GM18907 (cell line): ENCODE results near the gene OPRL1.

Experiments used
- ATAC-seq: cut with Tn5 transposase; IDR thresholded peaks from one replicate; pipeline ENCODE4 v1.9.1; 2021; ENCODE audit warnings: mild to moderate bottlenecking, moderate library complexity; ENCODE audit not compliant: unreplicated experiment

Gene OPRL1

GRCh38 chr20:64055893-64056638, 23.8 kb upstream of the OPRL1 start:
- ATAC-seq = no peak

DNA sequence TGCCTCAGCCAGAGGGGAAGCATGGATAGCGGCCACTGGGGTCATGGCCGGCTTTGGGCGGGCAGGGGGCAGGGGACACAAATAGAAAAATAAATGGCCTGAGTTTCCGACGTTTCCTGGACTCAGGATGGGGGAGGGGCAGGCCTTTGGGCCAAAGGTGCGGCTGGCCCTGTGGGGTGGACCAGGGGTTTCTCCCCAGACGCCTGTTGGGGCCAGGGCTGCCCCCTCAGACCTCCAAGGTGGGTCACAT, 23.3 kb upstream of the OPRL1 start:
- ATAC-seq = no peak

DNA sequence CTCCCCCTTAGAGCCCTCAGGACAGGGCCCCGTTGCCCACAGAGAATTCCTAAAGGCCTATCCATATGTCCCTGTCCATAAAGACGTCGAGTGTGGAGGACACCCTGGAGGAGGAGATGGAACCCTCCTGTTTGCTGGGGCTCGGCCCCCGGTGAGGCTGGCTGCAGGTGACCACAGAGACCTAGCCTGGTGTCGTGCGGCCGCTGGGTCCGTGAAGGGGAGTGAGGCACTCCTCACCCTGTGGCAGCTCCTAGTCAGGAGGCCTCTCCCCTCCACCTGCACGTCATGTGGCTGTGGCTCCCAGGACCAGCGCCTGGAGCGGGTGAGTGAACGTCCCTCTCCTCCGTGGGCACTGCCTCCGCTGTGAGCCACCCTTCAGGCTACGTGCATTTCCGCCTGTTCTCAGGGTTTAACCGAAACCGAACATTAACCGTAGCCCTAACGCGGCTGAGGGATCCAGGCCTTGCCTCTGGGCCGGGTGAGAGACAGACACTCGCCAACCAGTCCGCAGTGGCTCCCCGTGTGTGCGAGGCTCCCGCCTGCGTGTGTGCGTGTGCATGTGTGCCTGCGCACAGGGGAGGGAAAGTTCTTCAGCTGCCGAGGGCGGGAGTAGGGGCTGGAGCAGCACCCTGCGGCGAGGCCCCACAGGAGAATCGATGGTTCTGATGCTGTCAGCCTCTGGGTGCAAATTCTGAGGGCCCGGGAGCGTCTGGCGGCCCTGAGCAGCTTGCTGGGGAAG, 22.8 kb upstream of the OPRL1 start:
- ATAC-seq = no peak

- ATAC-seq = peak; percentile 44
These were observed 22.0 kb upstream of the OPRL1 start for GRCh38 chr20:64057628-64058498.

- no peak for ATAC-seq
These were observed 21.3 kb upstream of the OPRL1 start for GRCh38 chr20:64058536-64058935.

- no peak for ATAC-seq
These were observed 17.6 kb upstream of the OPRL1 start for GRCh38 chr20:64062276-64062595.

DNA sequence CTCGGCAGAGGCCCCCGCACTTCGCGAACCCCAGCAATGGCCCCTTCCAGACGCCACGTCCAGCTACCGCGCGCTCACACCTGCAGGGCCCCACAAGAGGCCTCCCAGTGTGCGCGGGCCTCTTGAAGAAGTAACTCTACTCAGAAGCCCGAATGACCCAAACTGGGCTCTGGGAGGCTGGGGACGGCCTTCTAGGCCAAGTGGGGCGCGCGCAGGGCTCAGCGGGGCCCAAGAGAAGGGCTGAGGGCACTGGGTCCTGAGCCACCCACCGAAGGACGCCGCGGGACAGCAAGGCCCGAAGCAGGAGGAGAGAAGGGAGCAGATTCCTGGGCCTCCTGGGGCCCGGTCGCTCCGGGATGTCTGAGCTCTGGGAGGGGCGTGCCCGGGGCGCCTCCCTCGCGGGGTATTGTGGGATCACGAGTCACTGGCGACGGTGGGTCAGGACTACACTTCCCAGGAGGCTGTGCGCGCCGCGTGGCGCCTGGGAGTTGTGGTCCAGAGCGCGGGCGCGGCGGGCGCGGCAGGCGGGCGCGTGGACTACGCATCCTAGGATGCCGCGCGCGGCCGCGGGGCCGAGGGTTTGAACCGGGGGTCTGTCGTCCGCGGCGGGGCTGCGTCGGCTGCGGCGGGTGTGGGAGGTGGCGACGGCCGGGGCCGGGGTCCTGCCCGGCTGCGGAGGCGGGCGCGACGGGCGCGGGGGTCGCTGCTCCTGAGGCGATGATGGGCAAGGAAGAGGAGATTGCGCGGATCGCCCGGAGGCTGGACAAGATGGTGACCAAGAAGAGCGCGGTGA, 17.1 kb upstream of the OPRL1 start, which contains the start of gene TCEA2:
TSS of gene TCEA2 (plus strand) at position 603 of the 793 bp plus-strand sequence. CDS start at position 718, 115 bp downstream.
- ATAC-seq = peak; percentile 78

DNA sequence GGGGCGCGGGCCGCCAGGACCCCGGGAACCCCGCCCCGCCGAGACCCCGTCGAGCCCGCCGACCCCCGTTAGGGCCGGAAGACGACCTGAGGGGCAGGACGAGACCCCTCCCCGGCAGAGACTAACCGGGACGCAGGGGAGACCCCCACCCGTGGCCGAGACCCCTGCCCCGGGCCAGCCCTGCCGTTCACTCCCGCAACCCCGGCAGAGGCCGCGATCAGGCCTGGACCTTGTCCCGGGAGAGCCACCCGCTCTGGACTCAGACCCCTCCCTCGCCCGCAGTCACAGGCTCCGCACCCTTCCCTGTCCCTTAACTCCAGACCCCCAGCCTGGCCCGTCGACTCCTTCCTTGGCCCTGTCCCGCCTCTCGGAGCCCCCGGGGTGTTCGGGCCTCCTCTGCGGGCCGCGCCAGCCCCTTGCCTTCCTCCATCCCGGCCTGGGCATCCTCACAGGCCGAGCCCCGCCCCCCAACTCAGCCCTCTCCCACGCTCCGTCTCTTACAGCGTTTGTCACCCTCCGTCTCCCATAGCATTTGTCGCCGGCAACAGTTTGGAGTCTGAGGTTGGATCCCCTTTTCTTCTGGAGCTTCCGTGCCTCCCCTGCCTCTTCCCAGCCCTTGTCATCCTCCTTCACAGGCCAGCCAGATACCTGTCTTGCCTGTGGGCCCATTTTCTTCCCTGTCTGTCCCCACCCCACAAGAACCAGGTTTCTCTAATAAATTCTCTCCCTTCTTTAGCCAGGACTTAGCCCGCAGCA, 16.3 kb upstream of the OPRL1 start:
- ATAC-seq = no peak

GRCh38 chr20:64064145-64064698, 15.7 kb upstream of the OPRL1 start:
- ATAC-seq = no peak

DNA sequence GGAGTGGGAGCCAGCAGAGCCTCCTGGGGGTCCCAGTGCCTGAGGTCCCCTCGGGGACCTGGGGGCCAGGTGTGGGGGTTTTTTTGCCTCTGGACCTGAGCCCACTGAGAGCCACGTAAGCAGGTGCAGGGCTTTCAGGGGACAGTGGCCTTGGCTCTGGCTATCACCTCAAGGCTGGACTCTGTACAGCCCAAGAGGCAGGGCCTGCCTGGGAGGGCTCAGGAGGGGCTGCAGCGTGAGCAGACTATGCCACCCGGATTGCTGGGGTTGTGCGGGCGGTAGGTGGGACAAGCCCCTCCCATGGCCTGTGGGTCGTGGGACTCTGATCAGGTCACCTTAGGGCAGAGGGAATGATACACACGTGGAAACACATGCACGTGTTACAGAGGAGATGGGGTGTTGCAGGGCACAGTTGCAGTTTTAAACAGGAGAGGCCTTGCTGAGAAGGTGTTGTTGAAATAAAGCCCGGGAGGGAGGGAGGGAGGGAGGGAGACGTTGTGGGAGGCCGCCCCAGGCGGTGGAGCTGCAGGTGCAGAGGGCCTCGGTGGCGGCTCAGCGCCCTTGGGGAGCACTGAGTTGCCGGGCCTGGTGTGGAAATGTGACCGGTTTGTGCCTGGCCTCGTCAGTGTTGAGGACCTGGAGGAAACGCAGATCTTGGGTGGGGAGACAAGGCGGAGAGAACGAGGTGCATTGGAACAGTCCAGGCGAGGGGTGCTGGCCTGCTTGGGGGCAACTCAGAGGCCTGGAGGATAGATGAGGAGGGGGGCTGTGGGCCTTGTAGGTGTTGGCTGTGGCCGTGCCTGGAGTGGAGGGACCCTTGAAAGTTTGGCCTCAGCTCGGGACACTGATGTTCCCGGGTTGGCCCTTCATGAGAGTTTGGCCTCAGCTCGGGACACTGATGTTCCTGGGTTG, 14.6 kb upstream of the OPRL1 start:
- ATAC-seq = no peak

DNA sequence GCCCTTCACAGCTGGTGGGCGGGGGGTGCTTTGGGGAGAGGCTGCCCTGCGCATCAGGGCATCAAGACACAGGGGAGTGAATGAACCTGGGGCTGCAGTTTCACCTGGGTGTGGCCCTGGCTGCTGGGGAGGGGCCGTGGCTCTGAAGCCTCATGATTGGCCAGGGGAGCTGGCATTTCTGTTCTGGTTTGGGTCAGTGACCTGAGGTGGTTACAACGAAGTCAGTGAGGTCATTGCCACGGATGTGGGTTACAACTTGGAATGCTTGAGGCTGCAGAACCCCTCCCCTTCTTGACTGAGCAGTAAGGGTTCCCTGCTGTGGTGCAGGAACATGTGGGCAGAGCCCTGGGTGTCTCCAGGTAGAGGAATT, 13.9 kb upstream of the OPRL1 start:
- peak; percentile 48 for ATAC-seq

DNA sequence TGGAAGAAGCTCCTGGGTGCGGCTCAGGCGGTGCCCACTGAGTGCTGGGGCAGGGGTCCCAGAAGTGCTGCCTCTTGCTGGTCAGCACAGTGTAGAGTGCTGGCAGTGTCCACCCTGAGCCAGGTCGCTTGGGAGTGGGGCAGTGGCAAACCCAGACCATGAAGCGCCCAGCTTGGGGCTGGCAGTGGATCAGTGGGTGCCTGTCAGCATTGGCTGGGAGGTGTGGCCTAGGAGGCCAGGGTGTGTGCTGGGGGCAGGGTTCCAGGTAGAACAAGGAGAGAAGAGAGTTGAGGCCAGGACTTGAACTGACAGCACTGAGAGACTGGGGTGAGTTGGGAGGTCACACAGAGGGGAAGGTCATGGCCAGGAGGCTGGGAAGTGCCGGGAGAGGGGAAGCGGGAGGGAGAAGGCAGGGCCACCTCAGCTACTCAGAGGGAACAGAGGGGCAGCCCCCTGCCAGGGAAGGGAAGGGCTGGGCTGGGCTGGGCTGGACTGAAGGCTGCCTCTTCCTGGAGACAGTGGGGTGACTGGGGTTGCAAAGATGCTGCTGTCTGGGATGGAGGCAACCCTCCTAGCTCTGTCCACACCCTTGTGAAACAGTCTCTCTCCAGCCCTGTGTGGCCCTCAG, 12.8 kb upstream of the OPRL1 start:
- no peak for ATAC-seq

DNA sequence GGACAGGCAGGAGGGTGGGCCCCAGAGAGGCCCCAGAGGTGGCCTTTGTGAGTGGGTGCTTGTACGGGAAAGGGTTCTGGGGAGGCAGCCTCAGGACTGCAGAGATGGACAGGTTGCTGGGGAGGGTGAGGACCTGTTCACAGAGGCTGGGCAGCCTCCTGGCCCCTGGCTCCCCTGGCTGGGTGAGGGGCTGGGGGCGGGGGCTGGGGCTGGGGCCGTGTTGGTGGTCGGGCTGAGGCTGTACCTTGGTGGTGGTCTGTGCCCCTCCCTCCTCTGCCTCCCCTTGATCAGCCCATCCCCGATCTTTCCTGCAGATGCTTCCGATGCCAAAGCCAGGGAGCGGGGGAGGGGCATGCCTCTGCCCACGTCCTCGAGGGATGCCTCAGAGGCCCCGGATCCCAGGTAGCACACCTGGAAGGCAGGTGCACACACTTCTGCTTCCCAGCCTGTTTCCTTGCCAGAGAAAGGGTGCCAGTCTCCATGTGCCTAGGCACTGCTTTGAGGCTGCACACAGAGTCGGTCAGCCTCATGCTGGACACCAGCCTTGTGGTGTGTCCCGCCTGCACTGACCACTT, 12.1 kb upstream of the OPRL1 start:
- ATAC-seq = no peak

GRCh38 chr20:64068386-64069208, 11.3 kb upstream of the OPRL1 start:
- no peak for ATAC-seq

DNA sequence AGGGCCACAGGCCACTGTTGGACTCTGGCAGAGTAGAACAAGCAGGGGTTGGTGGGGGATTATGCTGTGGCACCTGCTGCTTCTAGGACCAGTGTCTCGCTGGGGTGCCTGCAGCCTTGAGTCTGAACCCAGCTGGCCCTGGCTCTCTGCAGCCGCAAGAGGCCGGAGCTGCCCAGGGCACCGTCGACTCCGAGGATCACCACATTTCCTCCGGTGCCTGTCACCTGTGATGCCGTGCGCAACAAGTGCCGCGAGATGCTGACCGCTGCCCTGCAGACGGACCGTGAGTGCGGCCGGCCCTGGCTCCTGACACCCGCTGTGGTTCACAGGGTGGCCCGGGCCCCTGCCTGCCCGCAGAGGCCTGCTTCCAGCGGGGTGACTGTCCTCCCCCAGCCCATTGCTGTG, 10.7 kb upstream of the OPRL1 start:
- ATAC-seq = no peak

DNA sequence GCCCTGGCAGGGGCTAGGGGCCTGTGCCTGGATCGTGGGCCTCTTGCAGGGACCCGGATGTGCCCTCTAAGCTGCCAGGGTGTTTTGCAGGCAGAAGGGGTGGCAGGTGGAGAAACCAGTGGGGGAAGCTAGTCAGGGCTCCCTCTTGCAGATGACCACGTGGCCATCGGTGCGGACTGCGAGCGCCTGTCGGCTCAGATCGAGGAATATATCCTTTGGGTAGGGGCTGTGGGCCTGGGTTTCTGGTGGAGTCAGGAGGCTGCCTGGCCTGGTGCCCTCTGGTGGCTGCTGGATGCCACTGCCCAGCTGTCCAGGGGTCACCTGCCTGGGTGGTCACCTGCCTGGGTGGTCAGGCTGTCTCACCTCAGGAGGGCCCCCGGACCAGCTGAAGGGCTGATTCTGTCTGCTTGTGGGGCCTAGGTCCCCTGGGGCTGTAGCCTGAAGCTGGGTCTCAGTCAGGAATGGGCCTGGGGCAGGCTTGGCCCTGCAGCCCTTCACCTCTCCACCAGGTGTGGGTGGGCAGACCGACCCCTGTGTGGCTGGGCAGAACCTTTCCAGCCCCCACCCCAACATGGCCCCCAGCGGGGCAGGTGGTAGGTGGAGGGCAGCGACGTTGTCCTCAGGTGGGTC, 10.2 kb upstream of the OPRL1 start:
- no peak for ATAC-seq
